Measurements from ENCODE around the gene TMEM176A.

The TMEM176A gene

GRCh38 chr7:150820148-150820547 is 19.6 kb downstream of the TMEM176A start:
- no peak for DNase-seq

- no peak for DNase-seq
These were observed 20.1 kb downstream of the TMEM176A start for GRCh38 chr7:150820578-150821198.

- no peak for DNase-seq
These were observed 22.5 kb downstream of the TMEM176A start for GRCh38 chr7:150823043-150823442.

- DNase-seq = no peak
These were observed 23.0 kb downstream of the TMEM176A start for GRCh38 chr7:150823484-150824126.

- no peak for DNase-seq
These were observed 24.0 kb downstream of the TMEM176A start for GRCh38 chr7:150824379-150825177.

GRCh38 chr7:150826061-150826849 is 25.7 kb downstream of the TMEM176A start:
- DNase-seq = no peak

- no peak for DNase-seq
These were observed 27.8 kb downstream of the TMEM176A start for GRCh38 chr7:150828384-150828783.

- DNase-seq = no peak
These were observed 28.9 kb downstream of the TMEM176A start for GRCh38 chr7:150829426-150829825.

- DNase-seq = no peak
These were observed 30.4 kb downstream of the TMEM176A start for GRCh38 chr7:150830937-150831336.

GRCh38 chr7:150831851-150832250 is 31.3 kb downstream of the TMEM176A start:
- no peak for DNase-seq

- no peak for DNase-seq
These were observed 34.5 kb downstream of the TMEM176A start for GRCh38 chr7:150835019-150835418.

GRCh38 chr7:150835702-150836280 is 35.2 kb downstream of the TMEM176A start:
- DNase-seq = no peak

- DNase-seq = no peak
These were observed 38.5 kb downstream of the TMEM176A start for GRCh38 chr7:150838965-150839650.

GRCh38 chr7:150842018-150842417 is 41.4 kb downstream of the TMEM176A start:
- DNase-seq = no peak

- DNase-seq = no peak
These were observed 42.1 kb downstream of the TMEM176A start for GRCh38 chr7:150842716-150843115.

GRCh38 chr7:150845421-150845861 is 44.9 kb downstream of the TMEM176A start:
- no peak for DNase-seq

- DNase-seq = no peak
These were observed 45.9 kb downstream of the TMEM176A start for GRCh38 chr7:150846291-150847115.

- DNase-seq = no peak
These were observed 47.0 kb downstream of the TMEM176A start for GRCh38 chr7:150847536-150847935.

GRCh38 chr7:150848111-150848510 is 47.5 kb downstream of the TMEM176A start:
- DNase-seq = no peak

- no peak for DNase-seq
These were observed 48.1 kb downstream of the TMEM176A start for GRCh38 chr7:150848561-150849115.
